B cell (primary cell): ENCODE results near the gene UBA3. TPM values are rescaled to one million over a fixed set of nuclear protein-coding genes. Genes with fewer than 3 reads are reported as not detected.

ENCODE experiments used
- ATAC-seq: fragments of 200-7000 bp; cut with Tn5 transposase; one replicate; pipeline ENCODE4 v1.10.0; 2021; ENCODE audit warnings: low read depth, mild to moderate bottlenecking, moderate number of reproducible peaks, moderate library complexity
- CTCF ChIA-PET: fragments of 350-600 bp; sonication (Branson Sonifier 250); formaldehyde crosslinking; loops from one replicate; lab custom pipeline; 2021; ENCODE audit warnings: antibody characterized with exemption, inconsistent platforms; lab: Charles Lee
- POLR2A ChIA-PET: fragments of 350-600 bp; sonication (Branson Sonifier 250); formaldehyde crosslinking; loops from one replicate; lab custom pipeline; 2021; ENCODE audit warnings: antibody characterized with exemption; lab: Charles Lee
- DNase-seq: peaks from one replicate; pipeline ENCODE4 v3.0.0; 2013
- H2AFZ ChIP-seq: 2 replicates; pipeline ENCODE4 v1.6.1; 2012; ENCODE audit warnings: mild to moderate bottlenecking, low read depth, low read length; ENCODE audit not compliant: insufficient read depth, poor library complexity, severe bottlenecking
- H3K27ac ChIP-seq, 2 donors: 1 replicate in 1 of 2; 2 replicates in 1 of 2; pipeline ENCODE4 v1.5.1; 2012 to 2013; ENCODE audit warnings: low read length in 2 of 2, mild to moderate bottlenecking in 2 of 2, moderate library complexity in 1 of 2
- H3K27me3 ChIP-seq, 4 experiments: fragments of 200-600 bp in 1 of 4; sonication (generic) in 1 of 4; replicated peaks in 1 of 4; 1 replicate in 2 of 4; 2 replicates in 2 of 4; pipeline versions ENCODE4 v1.6.1 to v1.7.0; 2013 to 2016; ENCODE audit warnings: low read length in 3 of 4, mild to moderate bottlenecking in 2 of 4, mixed read lengths in 1 of 4, moderate library complexity in 1 of 4; ENCODE audit not compliant: insufficient read depth in 4 of 4, control insufficient read depth in 3 of 4; ENCODE audit errors: control extremely low read depth in 1 of 4
- H3K36me3 ChIP-seq, 2 experiments: replicated peaks in 1 of 2; 1 replicate in 1 of 2; 2 replicates in 1 of 2; pipeline versions ENCODE4 v1.6.1 to v1.7.1; 2013; ENCODE audit warnings: low read length in 1 of 2; ENCODE audit not compliant: insufficient read depth in 2 of 2, control insufficient read depth in 1 of 2; ENCODE audit errors: control extremely low read depth in 1 of 2, extremely low read depth in 1 of 2
- H3K4me1 ChIP-seq, 2 donors: fragments of 200-600 bp in 1 of 2; sonication (generic) in 1 of 2; 1 replicate in 1 of 2; 2 replicates in 1 of 2; pipeline versions ENCODE4 v1.5.1 to v1.6.1; 2013 to 2017; ENCODE audit warnings: low read length in 2 of 2; ENCODE audit not compliant: control insufficient read depth in 2 of 2, insufficient read depth in 2 of 2
- H3K4me2 ChIP-seq: replicated peaks from 2 replicates; pipeline ENCODE3; 2012; ENCODE audit warnings: mild to moderate bottlenecking, low read depth, low read length; ENCODE audit not compliant: poor library complexity, severe bottlenecking
- H3K4me3 ChIP-seq, 5 experiments: fragments of 200-600 bp in 1 of 5; sonication (generic) in 1 of 5; 1 replicate in 3 of 5; 2 replicates in 2 of 5; pipeline versions ENCODE4 v1.5.1 to v1.7.0; 2011 to 2016; ENCODE audit warnings: low read length in 4 of 5, mild to moderate bottlenecking in 4 of 5, low read depth in 2 of 5, control low read depth in 1 of 5, moderate library complexity in 1 of 5; ENCODE audit not compliant: insufficient read depth in 1 of 5; ENCODE audit errors: control extremely low read depth in 1 of 5, extremely low read depth in 1 of 5
- H3K79me2 ChIP-seq: fragments of 200-600 bp; sonication (generic); one replicate; pipeline ENCODE4 v1.6.0; 2016; ENCODE audit warnings: low read length; ENCODE audit not compliant: control insufficient read depth, insufficient read depth
- H3K9ac ChIP-seq: fragments of 200-600 bp; sonication (generic); 2 replicates; pipeline ENCODE4 v1.6.1; 2017; ENCODE audit warnings: mild to moderate bottlenecking, low read length, moderate library complexity
- H3K9me3 ChIP-seq, 3 donors: one replicate each; pipeline versions ENCODE4 v1.6.1 to v1.7.1; 2013; ENCODE audit warnings: low read length in 2 of 3; ENCODE audit not compliant: control insufficient read depth in 2 of 3, insufficient read depth in 1 of 3; ENCODE audit errors: control extremely low read depth in 1 of 3
- H4K20me1 ChIP-seq: 2 replicates; pipeline ENCODE4 v1.6.0; 2012; ENCODE audit warnings: mild to moderate bottlenecking, low read length; ENCODE audit not compliant: insufficient read depth, control insufficient read depth, poor library complexity, severe bottlenecking
- H3K27ac Mint-ChIP-seq: one replicate; pipeline ENCODE4 v1.8.0; 2021; ENCODE audit warnings: mixed read lengths
- H3K27me3 Mint-ChIP-seq: one replicate; pipeline ENCODE4 v1.8.0; 2021; ENCODE audit warnings: mixed read lengths
- H3K4me1 Mint-ChIP-seq: one replicate; pipeline ENCODE4 v1.8.0; 2021; ENCODE audit warnings: mixed read lengths
- H3K4me3 Mint-ChIP-seq: one replicate; pipeline ENCODE4 v1.8.0; 2021; ENCODE audit warnings: mixed read lengths
- H3K9me3 Mint-ChIP-seq: one replicate; pipeline ENCODE4 v1.8.0; 2022; ENCODE audit warnings: mixed read lengths; ENCODE audit not compliant: insufficient read depth
- CTCF ChIP-seq: fragments of 200-600 bp; IDR thresholded peaks from one replicate; pipeline ENCODE4 v1.8.0; 2022; ENCODE audit warnings: antibody characterized with exemption, mild to moderate bottlenecking
- EZH2 ChIP-seq: IDR thresholded peaks from 2 replicates; pipeline ENCODE4 v1.6.1; 2012; ENCODE audit warnings: borderline replicate concordance, low read depth, mild to moderate bottlenecking, moderate library complexity, low read length; ENCODE audit not compliant: insufficient read depth, poor library complexity, severe bottlenecking
- WGBS: methylation state at CpG from one replicate; pipeline ENCODE4 v1.1.5; 2013; ENCODE audit warnings: missing lambda C conversion rate; ENCODE audit not compliant: insufficient coverage; 5-methylcytosine and 5-hydroxymethylcytosine counted together
- intact Hi-C: fragments of 100-400 bp; cut with micrococcal nuclease; formaldehyde crosslinking; loops from one replicate; pipeline ENCODE4 v1.10.0; 2022
- polyA plus RNA-seq: library from polyadenylated mRNA; depleted of rRNA; stranded (reverse); fragments of >200 nt; gene quantifications from 2 replicates; pipeline ENCODE4 v1.2.3, GENCODE V29; 2012
- total RNA-seq, 2 donors: library from RNA; stranded (reverse); fragments of 120-200 nt in 1 of 2; gene quantifications; 1 replicate in 1 of 2; 2 replicates in 1 of 2; pipeline versions ENCODE4 v1.2.3 to v1.2.4, GENCODE V29; 2013 to 2022

UBA3 gene
- total and polyA plus RNA-seq, 2 donors (not counting 1 experiment from before 2014, with no cell fraction given): 42.2 to 99.8 TPM

- intact Hi-C loops: no loop called here
- Histone ChIP-seq H2AFZ (no peak overlapping the region), H3K36me3 (no peaks in the 10 kb centered on the region), H3K27ac (no peak overlapping the region), H3K4me2 (no peak overlapping the region), H3K9me3 (no peaks in the 10 kb centered on the region), H4K20me1 (no peaks in the 10 kb centered on the region), H3K4me1 (no peaks in the 10 kb centered on the region), H3K9ac (no peak overlapping the region), H3K4me3 (no peak overlapping the region), H3K79me2 (no peaks in the 10 kb centered on the region), H3K27me3 (no peaks in the 10 kb centered on the region)
- H3K9me3 Mint-ChIP-seq: no peaks in the 10 kb centered on the region
- no peaks in the 10 kb centered on the region for H3K27me3 Mint-ChIP-seq
- TF ChIP-seq EZH2 (no peak), CTCF (no peak)
- H3K4me3 Mint-ChIP-seq: no peak overlapping the region
- peaks cover 2% of the 10 kb centered on the region for H3K4me1 Mint-ChIP-seq
- ATAC-seq (no peak), DNase-seq (no peak)
- ChIA-PET POLR2A (interaction anchor here (1.1 kb wide), 1 partner anchor 24 kb away, joined by 3 read pairs; no protein-coding TSS in a partner anchor), CTCF (interaction anchor here (1.0 kb wide), 1 partner anchor 102 kb away, joined by 3 read pairs; the partner anchor contains the start of gene EOGT)
- WGBS: no CpG with 5 or more reads among the region's 2 CpGs
- H3K27ac Mint-ChIP-seq: no peak overlapping the region
Measured at GRCh38 chr3:69115731-69116130, 35.6 kb upstream of the UBA3 start.

- peaks cover 2% of the 10 kb centered on the region for H3K4me1 Mint-ChIP-seq
- intact Hi-C loops: no loop called here
- no peaks in the 10 kb centered on the region for H3K9me3 ChIP-seq
- H3K27ac ChIP-seq: no peak overlapping the region
- H3K27me3 ChIP-seq: no peaks in the 10 kb centered on the region
- H3K4me2 ChIP-seq: no peak overlapping the region
- no peaks in the 10 kb centered on the region for H3K27me3 Mint-ChIP-seq
- H3K27ac Mint-ChIP-seq: no peak overlapping the region
- WGBS: 100% methylated on average over 1 of the region's 3 CpGs
- H3K9me3 Mint-ChIP-seq: no peaks in the 10 kb centered on the region
- H2AFZ ChIP-seq: no peak overlapping the region
- no peak overlapping the region for H3K9ac ChIP-seq
- H3K4me3 ChIP-seq: no peak overlapping the region
- ATAC-seq (no peak), DNase-seq (no peak)
- no peak overlapping the region for H3K4me3 Mint-ChIP-seq
- no peak for TF ChIP-seq EZH2
- no peak for TF ChIP-seq CTCF
- CTCF ChIA-PET: no interaction called here
- POLR2A ChIA-PET: no interaction called here
- no peaks in the 10 kb centered on the region for H4K20me1 ChIP-seq
- H3K4me1 ChIP-seq: no peaks in the 10 kb centered on the region
- H3K36me3 ChIP-seq: no peaks in the 10 kb centered on the region
- no peaks in the 10 kb centered on the region for H3K79me2 ChIP-seq
Measured at GRCh38 chr3:69113536-69113935, 33.4 kb upstream of the UBA3 start.
